Mucosa of gallbladder (tissue), 1 donor: ENCODE results near the gene NOS2. TPM values are rescaled to one million over a fixed set of nuclear protein-coding genes. Genes with fewer than 3 reads are reported as not detected.

Source experiments
- DNase-seq: peaks from one replicate; pipeline ENCODE4 v3.0.0-alpha.2; 2020; ENCODE audit warnings: low spot score
- total RNA-seq: library from RNA; stranded (reverse); gene quantifications from one replicate; pipeline ENCODE4 v1.2.1, GENCODE V29; 2021
- donor health status: DM: no; HTN: no; CAD: no.

NOS2 gene
- total RNA-seq, 1 donor from 2014 or later: 0.12 TPM

- DNase-seq: no peak
These were observed 18.8 kb upstream of the NOS2 start for GRCh38 chr17:27819145-27819544.

- DNase-seq: no peak
These were observed 18.2 kb upstream of the NOS2 start for GRCh38 chr17:27818401-27819105.

- DNase-seq: no peak
These were observed 17.4 kb upstream of the NOS2 start for GRCh38 chr17:27817731-27818130.

GRCh38 chr17:27816946-27817345 is 16.6 kb upstream of the NOS2 start:
- DNase-seq: no peak

GRCh38 chr17:27811961-27812360 is 11.6 kb upstream of the NOS2 start:
- no peak for DNase-seq

- DNase-seq: no peak
These were observed 10.7 kb upstream of the NOS2 start for GRCh38 chr17:27810902-27811557.

GRCh38 chr17:27810211-27810901 is 10.0 kb upstream of the NOS2 start:
- no peak for DNase-seq

- DNase-seq: no peak
These were observed 9.2 kb upstream of the NOS2 start for GRCh38 chr17:27809555-27809954.

- DNase-seq: no peak
These were observed 8.3 kb upstream of the NOS2 start for GRCh38 chr17:27808628-27809027.

- peak; percentile 36 for DNase-seq
These were observed 7.5 kb upstream of the NOS2 start for GRCh38 chr17:27807567-27808470.

- peak; percentile 90 for DNase-seq
These were observed 5.3 kb upstream of the NOS2 start for GRCh38 chr17:27805520-27806146.

GRCh38 chr17:27804113-27804512 is 3.8 kb upstream of the NOS2 start:
- DNase-seq: no peak

GRCh38 chr17:27802962-27803680 is 2.8 kb upstream of the NOS2 start:
- DNase-seq: no peak

- DNase-seq: no peak
These were observed 1.7 kb upstream of the NOS2 start for GRCh38 chr17:27802033-27802432.

- no peak for DNase-seq
These were observed 2.0 kb downstream of the NOS2 start for GRCh38 chr17:27798376-27798775.

GRCh38 chr17:27797390-27798091 is 2.8 kb downstream of the NOS2 start:
- no peak for DNase-seq

GRCh38 chr17:27793906-27794569 is 6.3 kb downstream of the NOS2 start:
- DNase-seq: no peak

- no peak for DNase-seq
These were observed 7.0 kb downstream of the NOS2 start for GRCh38 chr17:27793168-27793905.

GRCh38 chr17:27792095-27792494 is 8.2 kb downstream of the NOS2 start:
- DNase-seq: no peak
